ENCODE results near the gene IL13. TPM values are rescaled to one million over a fixed set of nuclear protein-coding genes. Genes with fewer than 3 reads are reported as not detected.

The IL13 gene
- not detected for total RNA-seq
- long read RNA-seq, donor 1, result 0 reads
- long read RNA-seq, donor 2, result 0 reads

- H3K4me3 ChIP-seq, result no peak within 1 kb of the TSS
- TF ChIP-seq CTCF (IDR thresholded peaks at IDR 0.05), result no peak
- intact Hi-C loops (cut with DNase I, micrococcal nuclease), result no loop called here
- no peaks in the 10 kb centered on the region for H3K9me3 ChIP-seq
- H3K36me3 ChIP-seq (ENCODE audit: low read depth), result no peaks in the 10 kb centered on the region
- ATAC-seq (no peak), DNase-seq (no peak)
- H3K4me1 ChIP-seq (ENCODE audit: low read depth), result no peaks in the 10 kb centered on the region
These were observed at the start of gene IL13 for GRCh38 chr5:132657676-132658380. IL13 (plus strand) TSS chr5:132658173; CDS start chr5:132658187, 14 bp downstream.

DNA sequence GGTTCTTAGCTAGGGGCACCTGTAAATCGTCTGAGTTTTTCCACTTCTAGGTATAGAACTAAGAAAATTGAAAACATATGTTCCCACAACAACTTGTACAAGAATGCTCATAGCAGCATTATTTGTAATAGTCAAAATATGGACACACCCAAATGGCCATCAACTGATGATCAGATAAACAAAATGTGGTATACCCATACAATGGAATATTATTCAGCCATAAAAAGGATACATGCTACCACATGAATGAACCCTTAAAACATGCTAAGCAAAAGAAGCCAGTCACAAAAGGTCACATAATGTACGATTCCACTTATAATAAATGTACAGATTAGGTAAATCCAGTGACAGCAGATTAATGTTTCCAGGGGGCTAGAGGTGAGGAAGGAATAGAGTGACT lies 46.0 kb upstream of the IL13 start:
- no peak for TF ChIP-seq CTCF (IDR thresholded peaks at IDR 0.05)
- Histone ChIP-seq H3K4me1 (ENCODE audit: low read depth) (no peaks in the 10 kb centered on the region), H3K4me3 (no peak overlapping the region), H3K9me3 (no peaks in the 10 kb centered on the region), H3K36me3 (ENCODE audit: low read depth) (peaks cover 6% of the 10 kb centered on the region)
- DNase-seq (no peak), ATAC-seq (no peak)
- intact Hi-C loops (cut with DNase I, micrococcal nuclease), result no loop called here

GRCh38 chr5:132612846-132613245 lies 45.1 kb upstream of the IL13 start:
- no peak for TF ChIP-seq CTCF (IDR thresholded peaks at IDR 0.05)
- no peak for ATAC-seq
- Histone ChIP-seq H3K4me1 (ENCODE audit: low read depth) (no peaks in the 10 kb centered on the region), H3K36me3 (ENCODE audit: low read depth) (peaks cover 6% of the 10 kb centered on the region), H3K9me3 (no peaks in the 10 kb centered on the region), H3K4me3 (no peak overlapping the region)
- intact Hi-C loops (cut with DNase I, micrococcal nuclease), result no loop called here
- DNase-seq, result no peak

GRCh38 chr5:132621699-132622098 lies 36.3 kb upstream of the IL13 start:
- no peaks in the 10 kb centered on the region for H3K36me3 ChIP-seq (ENCODE audit: low read depth)
- no peak overlapping the region for H3K4me3 ChIP-seq
- H3K9me3 ChIP-seq, result no peaks in the 10 kb centered on the region
- ATAC-seq, result no peak
- peaks cover 3% of the 10 kb centered on the region for H3K4me1 ChIP-seq (ENCODE audit: low read depth)
- no peak for TF ChIP-seq CTCF (IDR thresholded peaks at IDR 0.05)
- no peak for DNase-seq
- intact Hi-C loops (cut with DNase I, micrococcal nuclease), result no loop called here

- no peaks in the 10 kb centered on the region for H3K9me3 ChIP-seq
- DNase-seq (no peak), ATAC-seq (no peak)
- no peaks in the 10 kb centered on the region for H3K36me3 ChIP-seq (ENCODE audit: low read depth)
- H3K4me3 ChIP-seq, result no peak overlapping the region
- no peak for TF ChIP-seq CTCF (IDR thresholded peaks at IDR 0.05)
- peaks cover 3% of the 10 kb centered on the region for H3K4me1 ChIP-seq (ENCODE audit: low read depth)
- intact Hi-C loops (cut with DNase I, micrococcal nuclease), result no loop called here
These were observed 35.4 kb upstream of the IL13 start for GRCh38 chr5:132622608-132623007.

Measured in mucosa of descending colon (tissue), 3 donors.